Neutrophil (primary cell): ENCODE results near the gene ARID2.
A peak's percentile ranks its signal among the peaks of the same experiment; 100 is the strongest.

Source experiments
- H3K27ac ChIP-seq: fragments of 200-600 bp; sonication (generic); 2 replicates; pipeline ENCODE4 v1.5.1; 2016; ENCODE audit warnings: mild to moderate bottlenecking, moderate library complexity
- H3K27me3 ChIP-seq: fragments of 200-600 bp; sonication (generic); 2 replicates; pipeline ENCODE4 v1.6.0; 2016; ENCODE audit warnings: mild to moderate bottlenecking
- H3K36me3 ChIP-seq: fragments of 200-600 bp; sonication (generic); 2 replicates; pipeline ENCODE4 v1.5.1; 2017
- H3K4me1 ChIP-seq, 2 experiments: fragments of 200-600 bp in 1 of 2; sonication (generic) in 1 of 2; 1 replicate in 1 of 2; 2 replicates in 1 of 2; pipeline versions ENCODE4 v1.5.1 to v1.6.1; 2013 to 2016; ENCODE audit warnings: low read depth in 1 of 2, low read length in 1 of 2, mild to moderate bottlenecking in 1 of 2, moderate library complexity in 1 of 2; ENCODE audit not compliant: control insufficient read depth in 1 of 2, insufficient read depth in 1 of 2
- H3K4me3 ChIP-seq, 2 experiments: fragments of 200-600 bp in 1 of 2; sonication (generic) in 1 of 2; 1 replicate in 1 of 2; 2 replicates in 1 of 2; pipeline ENCODE4 v1.5.1; 2013 to 2016; ENCODE audit warnings: low read depth in 1 of 2, low read length in 1 of 2, mild to moderate bottlenecking in 1 of 2, moderate library complexity in 1 of 2
- H3K9me3 ChIP-seq: fragments of 200-600 bp; sonication (generic); 2 replicates; pipeline ENCODE4 v1.5.1; 2016
- TF ChIP-seq, protein P1 (sequence below): fragments of 200-600 bp; sonication (generic); IDR thresholded peaks from 2 replicates; pipeline ENCODE4 v1.5.1; 2016; ENCODE audit warnings: antibody characterized with exemption

ARID2 gene

GRCh38 chr12:45703942-45704341, 25.6 kb upstream of the ARID2 start:
- H3K4me3 ChIP-seq = no peak overlapping the region
- H3K27ac ChIP-seq = no peak overlapping the region
- no peaks in the 10 kb centered on the region for H3K36me3 ChIP-seq
- H3K27me3 ChIP-seq = no peaks in the 10 kb centered on the region
- no peaks in the 10 kb centered on the region for H3K9me3 ChIP-seq
- TF ChIP-seq, protein P1, sequence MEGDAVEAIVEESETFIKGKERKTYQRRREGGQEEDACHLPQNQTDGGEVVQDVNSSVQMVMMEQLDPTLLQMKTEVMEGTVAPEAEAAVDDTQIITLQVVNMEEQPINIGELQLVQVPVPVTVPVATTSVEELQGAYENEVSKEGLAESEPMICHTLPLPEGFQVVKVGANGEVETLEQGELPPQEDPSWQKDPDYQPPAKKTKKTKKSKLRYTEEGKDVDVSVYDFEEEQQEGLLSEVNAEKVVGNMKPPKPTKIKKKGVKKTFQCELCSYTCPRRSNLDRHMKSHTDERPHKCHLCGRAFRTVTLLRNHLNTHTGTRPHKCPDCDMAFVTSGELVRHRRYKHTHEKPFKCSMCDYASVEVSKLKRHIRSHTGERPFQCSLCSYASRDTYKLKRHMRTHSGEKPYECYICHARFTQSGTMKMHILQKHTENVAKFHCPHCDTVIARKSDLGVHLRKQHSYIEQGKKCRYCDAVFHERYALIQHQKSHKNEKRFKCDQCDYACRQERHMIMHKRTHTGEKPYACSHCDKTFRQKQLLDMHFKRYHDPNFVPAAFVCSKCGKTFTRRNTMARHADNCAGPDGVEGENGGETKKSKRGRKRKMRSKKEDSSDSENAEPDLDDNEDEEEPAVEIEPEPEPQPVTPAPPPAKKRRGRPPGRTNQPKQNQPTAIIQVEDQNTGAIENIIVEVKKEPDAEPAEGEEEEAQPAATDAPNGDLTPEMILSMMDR = no peak
- peaks cover 36 to 37% of the 10 kb centered on the region in 2 experiments for H3K4me1 ChIP-seq

- TF ChIP-seq, protein P1 = no peak
- Histone ChIP-seq H3K9me3 (no peaks in the 10 kb centered on the region), H3K36me3 (no peaks in the 10 kb centered on the region), H3K4me1 (peaks cover 36 to 38% of the 10 kb centered on the region in 2 experiments), H3K27me3 (no peaks in the 10 kb centered on the region), H3K4me3 (no peak overlapping the region), H3K27ac (no peak overlapping the region)
Measured at GRCh38 chr12:45704968-45705367, 24.5 kb upstream of the ARID2 start.

DNA sequence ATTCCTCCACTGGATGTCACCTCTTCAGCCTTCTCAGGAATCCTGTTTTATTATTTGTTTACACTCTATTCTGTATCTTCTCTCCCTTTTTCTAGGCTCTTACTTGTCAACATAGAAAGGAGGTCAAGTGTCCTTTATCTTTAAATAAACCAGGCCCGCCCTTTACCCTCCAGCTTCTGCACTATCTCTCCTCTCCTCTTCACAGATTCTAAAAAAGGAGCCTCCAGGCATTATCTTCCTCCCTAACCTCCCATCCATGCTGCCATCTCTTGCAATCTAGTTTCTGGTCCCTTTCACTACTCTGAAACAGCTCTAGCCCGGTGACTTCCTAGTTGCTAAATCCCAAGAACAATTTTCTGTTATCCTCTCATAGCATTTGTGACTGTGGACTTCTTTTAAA, 24.1 kb upstream of the ARID2 start:
- no peaks in the 10 kb centered on the region for H3K9me3 ChIP-seq
- no peak overlapping the region for H3K4me3 ChIP-seq
- peak overlapping the region; percentile 40 for H3K27ac ChIP-seq
- no peaks in the 10 kb centered on the region for H3K27me3 ChIP-seq
- H3K36me3 ChIP-seq = no peaks in the 10 kb centered on the region
- TF ChIP-seq, protein P1 = no peak
- peaks cover 36 to 38% of the 10 kb centered on the region in 2 experiments for H3K4me1 ChIP-seq

- Histone ChIP-seq H3K27me3 (no peaks in the 10 kb centered on the region), H3K9me3 (no peaks in the 10 kb centered on the region), H3K4me3 (peak overlapping the region in 1 of 2 experiments; percentile 2), H3K4me1 (peaks cover 36 to 38% of the 10 kb centered on the region in 2 experiments), H3K36me3 (no peaks in the 10 kb centered on the region), H3K27ac (peak overlapping the region; percentile 64)
- TF ChIP-seq, protein P1 = no peak
Measured at GRCh38 chr12:45707241-45707857, 22.2 kb upstream of the ARID2 start.

DNA sequence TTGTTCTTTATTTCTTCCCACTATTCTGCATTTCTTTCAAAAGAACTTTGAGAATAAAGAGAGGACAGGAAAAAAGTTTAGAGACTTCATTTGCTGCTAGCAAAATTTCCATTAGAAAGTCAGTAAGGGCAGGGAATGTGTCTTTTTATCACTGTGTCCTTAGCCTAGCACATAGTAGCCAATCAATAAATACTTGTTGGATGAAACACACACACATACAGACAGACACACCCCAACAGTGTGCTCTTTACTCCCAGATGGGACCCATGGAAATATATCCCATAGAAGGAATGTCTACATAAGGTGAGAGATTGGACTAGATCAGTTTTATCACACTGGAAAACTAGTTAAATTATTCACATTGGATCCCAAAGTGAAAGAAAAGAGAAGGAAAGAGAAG, 21.1 kb upstream of the ARID2 start:
- Histone ChIP-seq H3K4me3 (peak overlapping the region in 1 of 2 experiments; percentile 11), H3K27me3 (no peaks in the 10 kb centered on the region), H3K9me3 (no peaks in the 10 kb centered on the region), H3K27ac (no peak overlapping the region), H3K4me1 (peaks cover 36 to 42% of the 10 kb centered on the region in 2 experiments), H3K36me3 (no peaks in the 10 kb centered on the region)
- TF ChIP-seq, protein P1 = no peak
